Breast epithelium (tissue), 4 donors: ENCODE data around the gene TPRG1L. TPM values are rescaled to one million over a fixed set of nuclear protein-coding genes. Genes with fewer than 3 reads are reported as not detected.
A peak's percentile ranks its signal among the peaks of the same experiment; 100 is the strongest.

Experiments used
- DNase-seq, 2 donors: peaks; one replicate each; pipeline ENCODE4 v3.0.0-alpha.2; 2019; ENCODE audit warnings: low spot score in 2 of 2
- H3K27ac ChIP-seq, 2 donors: fragments of 200-600 bp; sonication (generic) in 1 of 2; one replicate each; pipeline ENCODE4 v1.5.1; 2016 to 2019; ENCODE audit warnings: mild to moderate bottlenecking in 1 of 2
- H3K27me3 ChIP-seq, 2 donors: fragments of 200-600 bp; sonication (generic) in 1 of 2; one replicate each; pipeline versions ENCODE4 v1.5.1 to v1.6.0; 2017 to 2019; ENCODE audit warnings: control low read depth in 1 of 2, mild to moderate bottlenecking in 1 of 2
- H3K36me3 ChIP-seq: fragments of 200-600 bp; one replicate; pipeline ENCODE4 v1.5.1; 2019
- H3K4me1 ChIP-seq, 2 donors: fragments of 200-600 bp; sonication (generic); one replicate each; pipeline ENCODE4 v1.5.1; 2016 to 2019; ENCODE audit warnings: control low read depth in 1 of 2
- H3K4me3 ChIP-seq, 3 donors: fragments of 200-600 bp; sonication (generic); 1 replicate in 2 of 3; 2 replicates in 1 of 3; pipeline ENCODE4 v1.5.1; 2016 to 2019; ENCODE audit warnings: mild to moderate bottlenecking in 3 of 3, moderate library complexity in 2 of 3
- H3K9me3 ChIP-seq, 2 donors: fragments of 200-600 bp; sonication (generic) in 1 of 2; one replicate each; pipeline ENCODE4 v1.5.1; 2016 to 2019; ENCODE audit warnings: control low read depth in 1 of 2
- CTCF ChIP-seq, 3 donors: fragments of 450-650 bp; IDR thresholded peaks; one replicate each; pipeline ENCODE4 v1.5.1; 2016 to 2017; ENCODE audit warnings: antibody characterized with exemption in 3 of 3, mild to moderate bottlenecking in 3 of 3, moderate library complexity in 3 of 3
- POLR2A ChIP-seq: fragments of 450-650 bp; IDR thresholded peaks from one replicate; pipeline ENCODE4 v1.6.1; 2016; ENCODE audit warnings: antibody characterized with exemption, mild to moderate bottlenecking, moderate library complexity
- POLR2AphosphoS5 ChIP-seq, 3 donors: sonication (generic); formaldehyde crosslinking; IDR thresholded peaks; one replicate each; pipeline ENCODE4 v1.6.1; 2017; ENCODE audit warnings: antibody characterized with exemption in 3 of 3
- intact Hi-C: fragments of 100-400 bp; cut with DNase I; formaldehyde crosslinking; loops from one replicate; pipeline ENCODE4 v1.15.1; 2023; ENCODE audit warnings: low total_unique reads
- total RNA-seq, 3 donors: library from RNA; depleted of rRNA; stranded (reverse); fragments of >200 nt; gene quantifications; one replicate each; pipeline ENCODE4 v1.1.0, GENCODE V29; 2016

Gene TPRG1L
- total RNA-seq, 3 donors from 2014 or later = 32.4 to 56.8 (median 34.5) TPM

DNA sequence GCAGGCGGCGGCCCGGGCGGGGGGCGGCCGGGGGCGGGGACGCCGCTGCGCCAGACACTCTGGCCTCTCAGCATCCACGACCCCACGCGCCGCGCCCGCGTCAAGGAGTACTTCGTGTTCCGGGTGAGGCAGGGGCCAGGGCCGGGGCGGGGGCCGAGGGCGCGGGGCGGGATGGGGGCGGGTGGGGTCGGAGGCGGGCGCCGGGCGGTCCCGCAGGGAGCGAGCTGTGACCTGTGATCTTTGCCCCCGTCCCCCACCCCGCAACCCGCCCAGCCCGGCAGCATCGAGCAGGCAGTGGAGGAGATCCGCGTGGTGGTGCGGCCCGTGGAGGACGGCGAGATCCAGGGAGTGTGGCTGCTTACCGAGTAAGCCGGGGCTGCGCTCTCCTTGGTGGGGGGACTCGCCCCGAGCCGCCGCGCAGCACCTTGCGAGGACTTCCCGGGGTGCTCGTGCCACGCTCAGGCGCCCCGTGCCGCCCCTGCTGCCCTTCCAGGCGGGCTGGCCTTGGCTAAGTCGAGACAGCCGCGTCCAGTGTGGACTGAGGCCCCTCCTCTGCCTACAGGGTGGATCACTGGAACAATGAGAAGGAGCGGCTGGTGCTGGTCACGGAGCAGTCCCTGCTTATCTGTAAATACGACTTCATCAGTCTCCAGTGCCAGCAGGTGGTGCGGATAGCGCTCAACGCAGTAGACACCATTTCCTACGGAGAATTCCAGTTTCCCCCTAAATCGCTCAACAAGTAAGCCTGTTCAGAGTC, 514 bp downstream of the TPRG1L start:
- peaks cover 7% of the 10 kb centered on the region for H3K36me3 ChIP-seq
- peak overlapping the region; percentile 91 to 100 (median 96) for H3K4me3 ChIP-seq
- intact Hi-C loops = no loop called here
- peak overlapping the region; percentile 85 to 95 for H3K27ac ChIP-seq
- no peak for DNase-seq
- H3K27me3 ChIP-seq = no peaks in the 10 kb centered on the region
- peaks cover 6% of the 10 kb centered on the region in 2 donors for H3K4me1 ChIP-seq
- no peak for TF ChIP-seq CTCF (IDR thresholded peaks at IDR 0.05)
- TF ChIP-seq POLR2AphosphoS5 (IDR thresholded peaks at IDR 0.05) = no peak
- no peak for TF ChIP-seq POLR2A
- H3K9me3 ChIP-seq = no peaks in the 10 kb centered on the region

GRCh38 chr1:3626025-3626424, 1.2 kb downstream of the TPRG1L start:
- intact Hi-C loops = no loop called here
- TF ChIP-seq POLR2AphosphoS5 (IDR thresholded peaks at IDR 0.05) = no peak
- TF ChIP-seq CTCF (IDR thresholded peaks at IDR 0.05) = no peak
- Histone ChIP-seq H3K9me3 (no peaks in the 10 kb centered on the region), H3K4me3 (peak overlapping the region; percentile 91 to 100 (median 96)), H3K36me3 (peaks cover 7% of the 10 kb centered on the region), H3K4me1 (peaks cover 6% of the 10 kb centered on the region in 2 donors), H3K27ac (no peak overlapping the region), H3K27me3 (no peaks in the 10 kb centered on the region)
- DNase-seq = no peak

DNA sequence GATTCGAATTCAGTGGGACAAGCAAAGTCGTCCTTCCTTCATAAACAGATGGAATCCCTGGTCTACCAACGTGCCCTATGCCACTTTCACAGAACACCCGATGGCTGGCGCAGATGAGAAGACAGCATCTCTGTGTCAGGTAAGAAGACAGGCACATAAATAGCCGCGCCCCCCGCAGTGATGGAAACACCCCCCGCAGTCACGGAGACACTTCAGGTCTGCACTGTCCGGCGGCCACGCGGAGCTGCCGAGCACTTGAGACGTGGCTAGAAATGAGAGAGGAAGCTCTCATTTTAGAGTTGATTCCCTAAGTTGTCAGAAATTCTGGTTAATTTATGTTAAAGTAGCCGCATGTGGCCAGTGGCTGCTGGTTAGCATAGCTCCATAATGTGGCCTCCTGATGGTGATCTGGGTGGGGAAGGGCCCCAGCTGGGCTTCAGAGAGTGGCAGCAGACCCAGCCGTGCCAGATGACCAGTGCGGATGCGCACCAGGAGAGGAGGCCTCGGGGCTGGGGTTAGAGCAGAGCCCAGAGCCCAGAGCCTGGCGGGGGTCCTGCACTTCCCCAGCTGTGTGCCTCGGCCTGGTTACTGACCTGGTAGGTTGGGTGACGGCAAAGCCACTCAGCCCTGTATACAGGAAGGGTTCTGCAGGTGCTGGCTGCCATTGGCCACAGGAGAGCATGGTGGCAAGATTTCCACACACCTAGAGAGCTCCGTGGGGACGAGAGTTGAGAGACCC, 2.9 kb downstream of the TPRG1L start:
- Histone ChIP-seq H3K27me3 (no peaks in the 10 kb centered on the region), H3K4me1 (peaks cover 6% of the 10 kb centered on the region in 2 donors), H3K4me3 (no peak overlapping the region), H3K9me3 (no peaks in the 10 kb centered on the region), H3K36me3 (peaks cover 7% of the 10 kb centered on the region), H3K27ac (no peak overlapping the region)
- intact Hi-C loops = no loop called here
- no peak for DNase-seq
- TF ChIP-seq POLR2AphosphoS5 (IDR thresholded peaks at IDR 0.05) = no peak

DNA sequence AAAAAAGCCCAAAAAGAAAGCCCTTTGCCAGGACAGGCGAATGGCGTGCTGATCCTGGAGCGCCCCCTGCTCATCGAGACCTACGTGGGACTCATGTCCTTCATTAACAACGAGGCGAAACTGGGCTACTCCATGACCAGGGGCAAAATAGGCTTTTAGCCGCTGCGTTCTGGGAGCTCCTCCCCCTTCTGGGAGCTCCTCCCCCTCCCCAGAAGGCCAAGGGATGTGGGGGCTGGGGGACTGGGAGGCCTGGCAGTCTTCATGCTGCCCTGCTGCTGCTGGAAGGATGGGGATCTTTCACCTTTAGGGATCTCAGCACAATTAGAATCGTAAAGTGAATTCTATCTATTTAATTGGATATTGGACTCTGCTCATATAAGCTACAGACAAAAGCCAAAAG, 3.6 kb downstream of the TPRG1L start:
- H3K27me3 ChIP-seq = no peaks in the 10 kb centered on the region
- DNase-seq = no peak
- peaks cover 7% of the 10 kb centered on the region for H3K36me3 ChIP-seq
- intact Hi-C loops = no loop called here
- peaks cover 0 to 2% of the 10 kb centered on the region in 2 donors for H3K4me1 ChIP-seq
- H3K4me3 ChIP-seq = no peak overlapping the region
- H3K9me3 ChIP-seq = no peaks in the 10 kb centered on the region
- no peak overlapping the region for H3K27ac ChIP-seq
- TF ChIP-seq POLR2A (no peak), CTCF (IDR thresholded peaks at IDR 0.05) (no peak), POLR2AphosphoS5 (IDR thresholded peaks at IDR 0.05) (no peak)

DNA sequence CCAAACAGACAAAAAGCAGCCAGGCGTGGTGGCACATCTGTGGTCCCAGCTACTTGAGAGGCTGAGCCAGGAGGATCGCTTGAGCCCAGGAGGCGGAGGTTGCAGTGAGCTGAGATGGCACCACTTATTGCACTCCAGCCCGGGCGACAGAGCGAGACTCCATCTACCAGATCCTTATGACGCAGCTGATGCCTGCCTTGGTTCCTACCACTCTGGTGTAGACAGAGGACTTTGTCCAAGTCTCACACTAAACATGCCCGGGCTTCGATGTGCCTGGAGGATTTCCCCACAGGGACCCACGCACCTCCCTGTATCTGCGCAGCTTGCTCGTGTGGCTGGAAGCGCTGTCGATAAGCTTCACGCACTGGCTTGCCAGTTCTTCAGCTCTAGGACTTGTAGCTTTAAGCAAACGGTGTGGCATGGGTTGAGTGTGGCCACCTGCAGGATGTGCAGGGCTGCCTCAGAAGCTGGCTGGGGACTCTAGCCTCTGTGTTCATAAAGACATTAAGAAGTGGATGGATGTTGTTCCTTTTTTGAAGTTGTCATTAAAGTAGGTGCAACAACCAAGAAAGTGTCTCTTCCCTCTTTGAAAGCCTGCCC, 4.8 kb downstream of the TPRG1L start:
- Histone ChIP-seq H3K4me3 (no peak overlapping the region), H3K36me3 (peaks cover 7% of the 10 kb centered on the region), H3K4me1 (no peaks in the 10 kb centered on the region), H3K9me3 (no peaks in the 10 kb centered on the region), H3K27ac (no peak overlapping the region), H3K27me3 (no peaks in the 10 kb centered on the region)
- no peak for TF ChIP-seq POLR2A
- intact Hi-C loops = no loop called here
- DNase-seq = no peak

- no peak for DNase-seq
- H3K27me3 ChIP-seq = no peaks in the 10 kb centered on the region
- H3K4me3 ChIP-seq = no peak overlapping the region
- no peaks in the 10 kb centered on the region for H3K9me3 ChIP-seq
- H3K36me3 ChIP-seq = peaks cover 7% of the 10 kb centered on the region
- H3K27ac ChIP-seq = no peak overlapping the region
- intact Hi-C loops = no loop called here
- no peaks in the 10 kb centered on the region for H3K4me1 ChIP-seq
- TF ChIP-seq POLR2AphosphoS5 (IDR thresholded peaks at IDR 0.05) (no peak), CTCF (IDR thresholded peaks at IDR 0.05) (no peak), POLR2A (no peak)
Observed at GRCh38 chr1:3630161-3630611, 5.4 kb downstream of the TPRG1L start.
